Body of pancreas (tissue), 4 donors: ENCODE results near the gene CYREN.

Experiments
- POLR2A ChIP-seq, 3 donors: fragments of 450-650 bp; IDR thresholded peaks; one replicate each; pipeline ENCODE4 v1.6.1; 2016; ENCODE audit warnings: antibody characterized with exemption in 3 of 3, mild to moderate bottlenecking in 2 of 3
- TF ChIP-seq, protein P1 (sequence below), 7 experiments: fragments of 450-650 bp in 4 of 7; fragments of 200-600 bp in 3 of 7; sonication (generic) in 3 of 7; IDR thresholded peaks; one replicate each; pipeline ENCODE4 v1.5.1; 2016 to 2019; ENCODE audit warnings: antibody characterized with exemption in 7 of 7

GRCh38 chr7:135168001-135168400 lies 2.5 kb downstream of the CYREN start:
- TF ChIP-seq, protein P1, sequence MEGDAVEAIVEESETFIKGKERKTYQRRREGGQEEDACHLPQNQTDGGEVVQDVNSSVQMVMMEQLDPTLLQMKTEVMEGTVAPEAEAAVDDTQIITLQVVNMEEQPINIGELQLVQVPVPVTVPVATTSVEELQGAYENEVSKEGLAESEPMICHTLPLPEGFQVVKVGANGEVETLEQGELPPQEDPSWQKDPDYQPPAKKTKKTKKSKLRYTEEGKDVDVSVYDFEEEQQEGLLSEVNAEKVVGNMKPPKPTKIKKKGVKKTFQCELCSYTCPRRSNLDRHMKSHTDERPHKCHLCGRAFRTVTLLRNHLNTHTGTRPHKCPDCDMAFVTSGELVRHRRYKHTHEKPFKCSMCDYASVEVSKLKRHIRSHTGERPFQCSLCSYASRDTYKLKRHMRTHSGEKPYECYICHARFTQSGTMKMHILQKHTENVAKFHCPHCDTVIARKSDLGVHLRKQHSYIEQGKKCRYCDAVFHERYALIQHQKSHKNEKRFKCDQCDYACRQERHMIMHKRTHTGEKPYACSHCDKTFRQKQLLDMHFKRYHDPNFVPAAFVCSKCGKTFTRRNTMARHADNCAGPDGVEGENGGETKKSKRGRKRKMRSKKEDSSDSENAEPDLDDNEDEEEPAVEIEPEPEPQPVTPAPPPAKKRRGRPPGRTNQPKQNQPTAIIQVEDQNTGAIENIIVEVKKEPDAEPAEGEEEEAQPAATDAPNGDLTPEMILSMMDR (IDR thresholded peaks at IDR 0.05): no peak
- TF ChIP-seq POLR2A (IDR thresholded peaks at IDR 0.05): no peak
